PC-9 (cell line): Measurements from ENCODE around the gene MIB1. TPM values are rescaled to one million over a fixed set of nuclear protein-coding genes. Genes with fewer than 3 reads are reported as not detected.

Source experiments
- BruUV-seq: library from RNA; stranded (reverse); fragments of 400-500 nt; replicated peaks from 2 replicates; lab custom pipeline; 2021; lab: Mats Ljungman, UMichigan
- CTCF ChIA-PET: fragments of 300-600 bp; sonication (Branson Sonifier 250); formaldehyde crosslinking; loops from one replicate; lab custom pipeline; 2022; ENCODE audit warnings: antibody characterized with exemption; lab: Charles Lee
- POLR2A ChIA-PET: fragments of 300-600 bp; sonication (Branson Sonifier 250); formaldehyde crosslinking; loops from one replicate; lab custom pipeline; 2022; ENCODE audit warnings: antibody characterized with exemption; ENCODE audit not compliant: unreplicated experiment; lab: Charles Lee
- DNase-seq, 2 experiments: peaks; one replicate each; pipeline versions ENCODE4 v3.0.0 to v3.0.0-alpha.2; 2015 to 2022; ENCODE audit warnings: mixed read lengths in 1 of 2
- H2AFZ ChIP-seq: fragments of 200-600 bp; sonication (generic); 2 replicates; pipeline ENCODE4 v1.8.1; 2017; ENCODE audit warnings: antibody characterized with exemption
- H3F3A ChIP-seq: fragments of 200-600 bp; sonication (generic); 2 replicates; pipeline ENCODE4 v1.8.1; 2017; ENCODE audit warnings: antibody characterized with exemption, mild to moderate bottlenecking, low read depth; ENCODE audit not compliant: insufficient read depth
- H3K27ac ChIP-seq: fragments of 200-600 bp; sonication (generic); 2 replicates; pipeline ENCODE4 v1.6.1; 2016; ENCODE audit warnings: mixed run types
- H3K27me3 ChIP-seq: fragments of 200-600 bp; sonication (generic); 2 replicates; pipeline ENCODE4 v1.6.1; 2016; ENCODE audit warnings: low read depth, mixed run types; ENCODE audit not compliant: insufficient read depth
- H3K36me3 ChIP-seq: fragments of 200-600 bp; sonication (generic); 2 replicates; pipeline ENCODE4 v1.6.1; 2016; ENCODE audit warnings: low read depth, mixed run types
- H3K4me1 ChIP-seq: fragments of 200-600 bp; sonication (generic); replicated peaks from 2 replicates; pipeline ENCODE4 v1.6.1; 2016; ENCODE audit warnings: mixed run types; ENCODE audit not compliant: insufficient read depth
- H3K4me2 ChIP-seq: fragments of 200-600 bp; sonication (generic); 2 replicates; pipeline ENCODE4 v1.6.1; 2017; ENCODE audit warnings: mixed run types
- H3K4me3 ChIP-seq: fragments of 200-600 bp; sonication (generic); 2 replicates; pipeline ENCODE4 v1.6.1; 2016; ENCODE audit warnings: mixed run types
- H3K79me2 ChIP-seq: fragments of 200-600 bp; sonication (generic); 2 replicates; pipeline ENCODE4 v1.6.1; 2017; ENCODE audit warnings: low read depth, mixed run types
- H3K9me2 ChIP-seq: fragments of 200-600 bp; sonication (generic); 2 replicates; pipeline ENCODE4 v1.8.1; 2017; ENCODE audit warnings: mild to moderate bottlenecking; ENCODE audit not compliant: insufficient read depth
- H3K9me3 ChIP-seq: fragments of 200-600 bp; sonication (generic); 2 replicates; pipeline ENCODE4 v1.8.1; 2016; ENCODE audit warnings: low read depth; ENCODE audit not compliant: insufficient read depth
- H4K20me1 ChIP-seq: fragments of 200-600 bp; sonication (generic); 2 replicates; pipeline ENCODE4 v1.8.1; 2017; ENCODE audit not compliant: insufficient read depth
- EZH2 ChIP-seq: fragments of 200-600 bp; sonication (generic); IDR thresholded peaks from 2 replicates; pipeline ENCODE4 v1.8.0; 2017; ENCODE audit warnings: antibody characterized with exemption, low read depth
- intact Hi-C: fragments of 100-400 bp; cut with micrococcal nuclease; formaldehyde crosslinking; loops from one replicate; pipeline ENCODE4 v1.10.0; 2022; ENCODE audit not compliant: unreplicated experiment
- total RNA-seq: library from RNA; stranded (reverse); gene quantifications from 2 replicates; pipeline ENCODE4 v1.2.3, GENCODE V29; 2021
- TF ChIP-seq, protein P1 (sequence below): fragments of 200-600 bp; sonication (generic); conservative IDR thresholded peaks from 2 replicates; pipeline ENCODE4 v1.6.1; 2017; ENCODE audit warnings: mixed run types, antibody characterized with exemption, mild to moderate bottlenecking, moderate library complexity

MIB1 gene
- total RNA-seq, 1 experiment from 2014 or later, result 40.1 TPM

- Histone ChIP-seq H3K9me2 (no peaks in the 10 kb centered on the region), H3K9me3 (no peaks in the 10 kb centered on the region), H3K27ac (no peak overlapping the region), H3K4me2 (no peak overlapping the region), H2AFZ (no peak overlapping the region), H3K4me3 (no peak overlapping the region), H3K79me2 (no peaks in the 10 kb centered on the region), H3K27me3 (no peaks in the 10 kb centered on the region), H3K36me3 (no peaks in the 10 kb centered on the region), H3K4me1 (no peaks in the 10 kb centered on the region), H4K20me1 (no peaks in the 10 kb centered on the region), H3F3A (no peaks in the 10 kb centered on the region)
- intact Hi-C loops, result no loop called here
- POLR2A ChIA-PET, result no interaction called here
- TF ChIP-seq EZH2, result no peak
- TF ChIP-seq, protein P1, sequence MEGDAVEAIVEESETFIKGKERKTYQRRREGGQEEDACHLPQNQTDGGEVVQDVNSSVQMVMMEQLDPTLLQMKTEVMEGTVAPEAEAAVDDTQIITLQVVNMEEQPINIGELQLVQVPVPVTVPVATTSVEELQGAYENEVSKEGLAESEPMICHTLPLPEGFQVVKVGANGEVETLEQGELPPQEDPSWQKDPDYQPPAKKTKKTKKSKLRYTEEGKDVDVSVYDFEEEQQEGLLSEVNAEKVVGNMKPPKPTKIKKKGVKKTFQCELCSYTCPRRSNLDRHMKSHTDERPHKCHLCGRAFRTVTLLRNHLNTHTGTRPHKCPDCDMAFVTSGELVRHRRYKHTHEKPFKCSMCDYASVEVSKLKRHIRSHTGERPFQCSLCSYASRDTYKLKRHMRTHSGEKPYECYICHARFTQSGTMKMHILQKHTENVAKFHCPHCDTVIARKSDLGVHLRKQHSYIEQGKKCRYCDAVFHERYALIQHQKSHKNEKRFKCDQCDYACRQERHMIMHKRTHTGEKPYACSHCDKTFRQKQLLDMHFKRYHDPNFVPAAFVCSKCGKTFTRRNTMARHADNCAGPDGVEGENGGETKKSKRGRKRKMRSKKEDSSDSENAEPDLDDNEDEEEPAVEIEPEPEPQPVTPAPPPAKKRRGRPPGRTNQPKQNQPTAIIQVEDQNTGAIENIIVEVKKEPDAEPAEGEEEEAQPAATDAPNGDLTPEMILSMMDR, result no peak
- CTCF ChIA-PET, result interaction anchor here (0.7 kb wide), 1 partner anchor 9 kb away, joined by 5 read pairs; no protein-coding TSS in a partner anchor
- no TSS peak for BruUV-seq
- no peak for DNase-seq
These were observed 83.3 kb downstream of the MIB1 start for GRCh38 chr18:21823848-21824247.

DNA sequence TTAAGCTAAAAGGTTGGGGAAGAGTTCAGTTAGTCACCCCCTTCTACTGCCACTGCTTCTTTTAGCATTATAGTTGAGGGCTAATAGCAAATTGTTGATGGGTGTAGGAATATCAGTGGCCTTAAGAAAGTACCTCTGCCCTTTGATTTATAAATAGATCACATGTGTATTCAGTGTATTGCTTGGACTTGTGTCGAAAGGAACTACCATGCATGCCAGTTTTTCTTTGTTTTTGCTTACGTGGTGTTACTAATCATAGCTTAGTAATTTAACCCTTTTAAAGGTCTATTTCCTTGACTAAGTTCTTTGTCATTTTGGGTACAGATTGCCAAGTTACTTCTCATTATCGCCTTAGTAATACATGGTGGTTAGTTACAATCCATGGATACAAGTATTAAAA, 85.6 kb downstream of the MIB1 start:
- Histone ChIP-seq H3K4me3 (no peak overlapping the region), H3K9me3 (no peaks in the 10 kb centered on the region), H3K27me3 (no peaks in the 10 kb centered on the region), H3F3A (no peaks in the 10 kb centered on the region), H3K27ac (no peak overlapping the region), H3K4me1 (no peaks in the 10 kb centered on the region), H3K36me3 (no peaks in the 10 kb centered on the region), H3K79me2 (no peaks in the 10 kb centered on the region), H2AFZ (no peak overlapping the region), H4K20me1 (no peaks in the 10 kb centered on the region), H3K9me2 (no peaks in the 10 kb centered on the region), H3K4me2 (no peak overlapping the region)
- CTCF ChIA-PET, result no interaction called here
- no TSS peak for BruUV-seq
- intact Hi-C loops, result no loop called here
- TF ChIP-seq EZH2, result no peak
- TF ChIP-seq, protein P1, result no peak
- POLR2A ChIA-PET, result no interaction called here
- DNase-seq, result no peak

GRCh38 chr18:21826641-21827302, 86.2 kb downstream of the MIB1 start:
- POLR2A ChIA-PET, result no interaction called here
- CTCF ChIA-PET, result interaction anchor here (0.6 kb wide), 1 partner anchor 130 kb away, joined by 3 read pairs; no protein-coding TSS in a partner anchor
- no peak overlapping the region for H3K4me2 ChIP-seq
- intact Hi-C loops, result no loop called here
- no peak for DNase-seq
- H3K4me1 ChIP-seq, result no peaks in the 10 kb centered on the region
- H3K79me2 ChIP-seq, result no peaks in the 10 kb centered on the region
- no peaks in the 10 kb centered on the region for H3K9me2 ChIP-seq
- H2AFZ ChIP-seq, result no peak overlapping the region
- no peaks in the 10 kb centered on the region for H3K9me3 ChIP-seq
- H3F3A ChIP-seq, result no peaks in the 10 kb centered on the region
- no peaks in the 10 kb centered on the region for H3K27me3 ChIP-seq
- no peak overlapping the region for H3K4me3 ChIP-seq
- BruUV-seq, result no TSS peak
- no peaks in the 10 kb centered on the region for H3K36me3 ChIP-seq
- no peaks in the 10 kb centered on the region for H4K20me1 ChIP-seq
- H3K27ac ChIP-seq, result no peak overlapping the region
- TF ChIP-seq, protein P1, result no peak
- TF ChIP-seq EZH2, result no peak
